Measurements from ENCODE around the gene FMO3. TPM values are rescaled to one million over a fixed set of nuclear protein-coding genes. Genes with fewer than 3 reads are reported as not detected.

FMO3 gene
- 1.3 TPM in 1 of 2 replicates, not detected in the other for total RNA-seq (ENCODE audit: low replicate concordance)

- no peak for DNase-seq (ENCODE audit: low read depth)
- no peak for TF ChIP-seq CTCF (IDR thresholded peaks at IDR 0.05; ENCODE audit: insufficient read depth, low read length)
- H3K4me3 ChIP-seq (ENCODE audit: low read depth, low read length): no peak within 1 kb of the TSS
Observed at GRCh38 chr1:171090604-171091003, at the start of gene FMO3. Gene FMO3, plus strand, starts transcription at chr1:171090905. Its CDS starts 1,754 bp downstream, at chr1:171092659.

GRCh38 chr1:171048014-171048413 lies 42.7 kb upstream of the FMO3 start:
- no peak overlapping the region for H3K4me3 ChIP-seq (ENCODE audit: low read depth, low read length)
- TF ChIP-seq CTCF (IDR thresholded peaks at IDR 0.05; ENCODE audit: insufficient read depth, low read length): no peak
- DNase-seq (ENCODE audit: low read depth): no peak

GRCh38 chr1:171052977-171053376 lies 37.7 kb upstream of the FMO3 start:
- no peak overlapping the region for H3K4me3 ChIP-seq (ENCODE audit: low read depth, low read length)
- no peak for TF ChIP-seq CTCF (IDR thresholded peaks at IDR 0.05; ENCODE audit: insufficient read depth, low read length)
- no peak for DNase-seq (ENCODE audit: low read depth)

GRCh38 chr1:171055966-171056643 lies 34.6 kb upstream of the FMO3 start:
- peak; percentile 19 for DNase-seq (ENCODE audit: low read depth)
- no peak overlapping the region for H3K4me3 ChIP-seq (ENCODE audit: low read depth, low read length)
- peak; percentile 23 for TF ChIP-seq CTCF (IDR thresholded peaks at IDR 0.05; ENCODE audit: insufficient read depth, low read length)

GRCh38 chr1:171061425-171062143 lies 29.1 kb upstream of the FMO3 start:
- no peak for TF ChIP-seq CTCF (IDR thresholded peaks at IDR 0.05; ENCODE audit: insufficient read depth, low read length)
- H3K4me3 ChIP-seq (ENCODE audit: low read depth, low read length): no peak overlapping the region
- DNase-seq (ENCODE audit: low read depth): no peak

- H3K4me3 ChIP-seq (ENCODE audit: low read depth, low read length): no peak overlapping the region
- no peak for TF ChIP-seq CTCF (IDR thresholded peaks at IDR 0.05; ENCODE audit: insufficient read depth, low read length)
- DNase-seq (ENCODE audit: low read depth): no peak
Observed at GRCh38 chr1:171062902-171063301, 27.8 kb upstream of the FMO3 start.

Measured in fibroblast of the aortic adventitia (primary cell).